Measurements from ENCODE around the gene BTBD9.
"Not testable (repeated sequence)": the region's sequence is repeated elsewhere in the genome, so short reads cannot be mapped to it uniquely, and the experiment has no call there.

BTBD9 gene

GRCh38 chr6:38127284-38127683 lies 512.4 kb downstream of the BTBD9 start:
- no peak for DNase-seq

GRCh38 chr6:38124224-38124926 lies 515.4 kb downstream of the BTBD9 start:
- DNase-seq = not testable (repeated sequence)

- no peak for DNase-seq
Observed at GRCh38 chr6:38119516-38119915, 520.2 kb downstream of the BTBD9 start.

- no peak for DNase-seq
Observed at GRCh38 chr6:38118791-38119365, 520.9 kb downstream of the BTBD9 start.

Data from GDM1 (cell line).